GM19467 (cell line): ENCODE data around the gene TXNDC2.
"Not testable (repeated sequence)": the region's sequence is repeated elsewhere in the genome, so short reads cannot be mapped to it uniquely, and the experiment has no call there.

Experiments used
- ATAC-seq: cut with Tn5 transposase; IDR thresholded peaks from one replicate; pipeline ENCODE4 v1.9.1; 2021; ENCODE audit warnings: mild to moderate bottlenecking, moderate library complexity; ENCODE audit not compliant: unreplicated experiment

TXNDC2 gene

GRCh38 chr18:9878783-9879242, 7.0 kb upstream of the TXNDC2 start:
- no peak for ATAC-seq

GRCh38 chr18:9884090-9884489, 1.7 kb upstream of the TXNDC2 start:
- ATAC-seq = no peak

DNA sequence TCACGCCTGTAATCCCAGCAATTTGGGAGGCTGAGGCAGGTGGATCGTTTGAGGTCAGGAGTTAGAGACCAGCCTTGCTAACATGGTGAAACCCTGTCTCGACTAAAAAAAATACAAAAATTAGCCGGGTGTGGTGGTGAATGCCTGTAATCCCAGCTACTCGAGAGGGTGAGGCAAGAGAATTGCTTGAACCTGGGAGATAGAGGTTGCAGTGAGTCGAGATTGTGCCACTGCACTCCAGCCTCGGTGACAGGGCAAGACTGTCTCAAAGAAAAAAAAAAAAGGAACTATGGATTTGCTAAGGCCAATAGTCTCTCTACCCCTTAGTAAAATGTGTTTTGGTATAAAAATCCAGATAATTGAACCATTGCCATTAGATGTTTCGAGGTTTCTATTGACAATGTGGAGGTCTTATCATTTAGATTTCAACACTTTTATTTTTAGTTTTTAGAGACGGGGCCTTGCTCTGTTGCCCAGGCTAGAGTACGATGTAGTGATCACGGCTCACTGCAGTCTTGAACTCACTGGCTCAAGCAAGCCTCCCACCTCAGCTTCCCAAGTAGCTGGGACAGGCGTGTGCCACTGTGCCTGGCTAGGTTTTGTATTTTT, 1.1 kb upstream of the TXNDC2 start:
- no peak for ATAC-seq

DNA sequence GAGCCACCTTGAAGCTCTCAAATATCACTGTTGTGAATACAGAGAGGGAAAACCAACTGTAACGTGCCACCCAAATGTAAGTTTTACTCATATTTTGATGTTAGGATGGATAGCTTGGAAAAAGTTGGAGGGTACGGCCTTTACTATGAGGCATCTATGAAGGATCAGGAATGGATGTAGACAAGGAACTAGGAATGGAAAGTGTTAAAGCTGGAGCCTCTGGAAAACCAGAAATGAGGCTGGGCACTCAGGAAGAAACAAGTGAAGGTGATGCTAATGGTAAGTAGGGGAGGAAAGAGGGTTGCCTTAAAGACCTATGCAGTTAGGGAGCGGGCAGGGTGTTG, 204 bp downstream of the TXNDC2 start:
- ATAC-seq = no peak

- no peak for ATAC-seq
These were observed 2.2 kb downstream of the TXNDC2 start for GRCh38 chr18:9887992-9888391.

- no peak for ATAC-seq
These were observed 4.4 kb downstream of the TXNDC2 start for GRCh38 chr18:9890196-9890595.

GRCh38 chr18:9890957-9891356, 5.2 kb downstream of the TXNDC2 start:
- no peak for ATAC-seq

DNA sequence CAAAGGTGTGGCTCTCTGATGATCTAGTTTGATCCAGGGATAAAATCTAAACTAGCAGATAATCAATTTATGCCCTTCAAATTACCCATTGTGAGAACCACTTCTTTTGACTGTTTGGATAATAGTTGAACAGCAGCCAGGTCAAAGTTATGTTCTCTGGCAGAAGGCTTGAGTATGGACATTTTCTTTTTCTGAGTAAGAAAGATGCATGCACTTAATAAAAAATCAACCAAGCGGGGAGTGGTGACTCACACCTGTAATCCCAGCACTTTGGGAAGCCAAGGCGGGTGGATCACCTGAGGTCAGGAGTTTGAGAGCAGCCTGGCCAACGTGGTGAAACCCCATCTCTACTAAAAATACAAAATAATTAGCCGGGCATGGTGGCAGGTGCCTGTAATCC, 5.7 kb downstream of the TXNDC2 start:
- not testable (repeated sequence) for ATAC-seq

DNA sequence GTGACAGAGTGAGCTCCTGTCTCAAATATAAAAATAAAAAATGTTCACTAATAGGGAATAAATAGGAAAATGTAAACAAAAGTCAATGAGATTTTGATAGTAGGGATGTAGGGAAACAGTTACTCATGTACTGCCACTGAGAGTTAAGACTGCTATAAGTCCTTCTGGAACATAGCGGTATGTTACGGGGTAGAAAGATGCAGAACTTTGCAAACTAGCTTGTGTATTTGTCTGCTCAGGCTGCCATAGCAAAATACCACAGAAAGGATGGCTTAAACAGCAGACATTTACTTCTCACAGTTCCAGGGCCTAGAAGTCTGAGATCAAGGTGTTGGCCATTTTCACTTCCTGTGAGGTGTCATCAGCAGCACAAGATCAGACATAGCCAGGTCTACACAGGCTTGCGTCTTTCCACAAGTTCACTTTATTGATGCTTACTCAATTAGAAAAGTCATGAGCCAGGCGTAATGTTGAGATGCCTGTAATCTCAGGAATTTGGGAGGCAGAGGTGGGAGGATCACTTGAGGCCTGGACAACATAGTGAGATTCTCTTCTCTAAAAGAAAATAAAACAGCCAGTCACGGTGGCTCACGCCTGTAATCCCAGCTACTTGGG, 8.8 kb downstream of the TXNDC2 start:
- no peak for ATAC-seq

DNA sequence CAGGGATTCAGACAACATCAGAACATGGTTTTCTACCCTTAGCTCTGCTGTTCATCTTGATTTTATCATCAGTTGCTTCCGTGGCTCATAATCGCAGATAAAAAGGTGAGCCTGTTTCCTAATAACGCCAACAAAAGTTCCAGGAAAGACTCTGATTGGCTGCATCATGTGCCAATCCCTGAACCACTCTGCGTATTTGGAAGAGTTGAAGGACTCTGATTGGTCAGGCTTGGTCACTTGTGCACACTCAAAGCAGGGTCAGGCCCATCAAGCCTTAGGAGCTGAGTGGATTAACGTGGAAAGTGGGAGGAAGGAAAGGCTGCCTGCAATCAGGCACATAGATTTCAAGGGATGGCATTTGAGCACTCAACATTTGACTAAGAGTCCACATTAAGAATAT, 11.4 kb downstream of the TXNDC2 start:
- no peak for ATAC-seq

DNA sequence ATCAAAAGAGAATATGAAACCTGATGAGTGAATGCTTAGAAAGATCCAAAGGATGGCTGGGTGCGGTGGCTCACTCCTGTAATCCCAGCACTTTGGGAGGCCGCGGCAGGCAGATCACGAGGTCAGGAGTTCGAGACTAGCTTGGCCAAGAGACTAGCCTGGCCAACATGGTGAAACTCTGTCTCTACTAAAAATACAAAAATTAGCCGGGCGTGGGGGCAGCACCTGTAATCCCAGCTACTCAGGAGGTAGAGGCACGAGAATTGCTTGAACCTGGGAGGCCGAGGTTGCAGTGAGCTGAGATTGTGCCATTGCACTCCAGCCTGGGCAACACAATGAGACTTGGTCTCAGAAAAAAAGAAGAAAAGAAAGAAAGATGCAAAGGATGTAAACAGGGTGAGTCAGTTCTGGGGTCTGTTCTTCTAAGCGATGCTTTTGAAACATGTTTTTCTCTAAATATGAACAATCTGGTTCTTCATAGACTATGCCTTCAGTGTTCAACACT, 12.1 kb downstream of the TXNDC2 start:
- ATAC-seq = not testable (repeated sequence)

DNA sequence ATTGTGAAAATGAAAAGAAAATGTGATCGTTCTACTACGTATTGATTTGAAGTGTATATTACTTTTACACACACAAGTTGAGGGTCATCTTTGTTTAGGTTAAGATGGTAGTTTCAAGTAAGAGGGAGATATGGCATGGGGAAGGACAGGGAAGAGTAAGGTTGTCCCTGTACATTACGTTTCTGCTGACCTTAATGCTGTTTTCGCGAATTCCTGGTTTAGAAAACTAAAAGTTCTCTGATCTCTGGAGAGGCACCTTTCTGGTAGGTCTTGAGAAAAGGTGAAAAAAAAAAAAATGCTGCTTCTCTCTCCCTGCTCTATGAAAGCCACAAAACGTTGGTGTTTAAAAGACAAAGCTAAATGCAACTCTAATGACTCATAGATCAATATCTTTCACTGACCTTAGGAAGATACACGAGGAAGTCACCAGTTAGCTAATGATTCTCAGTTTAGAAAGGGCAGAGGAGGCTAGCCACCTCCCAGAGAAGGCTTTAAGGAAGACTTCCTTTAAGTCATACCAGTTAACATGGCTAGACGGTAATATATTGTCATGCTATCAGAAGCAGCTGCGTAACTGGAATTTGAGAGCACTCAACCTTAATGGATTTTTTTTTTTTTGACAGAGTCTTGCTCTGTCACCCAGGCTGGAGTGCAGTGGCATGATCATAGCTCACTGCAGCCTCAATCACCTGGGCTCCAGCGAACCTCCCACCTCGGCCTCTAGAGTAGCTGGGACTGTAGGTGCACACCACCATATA, 13.2 kb downstream of the TXNDC2 start:
- ATAC-seq = no peak

GRCh38 chr18:9899550-9899930, 13.8 kb downstream of the TXNDC2 start:
- not testable (repeated sequence) for ATAC-seq

DNA sequence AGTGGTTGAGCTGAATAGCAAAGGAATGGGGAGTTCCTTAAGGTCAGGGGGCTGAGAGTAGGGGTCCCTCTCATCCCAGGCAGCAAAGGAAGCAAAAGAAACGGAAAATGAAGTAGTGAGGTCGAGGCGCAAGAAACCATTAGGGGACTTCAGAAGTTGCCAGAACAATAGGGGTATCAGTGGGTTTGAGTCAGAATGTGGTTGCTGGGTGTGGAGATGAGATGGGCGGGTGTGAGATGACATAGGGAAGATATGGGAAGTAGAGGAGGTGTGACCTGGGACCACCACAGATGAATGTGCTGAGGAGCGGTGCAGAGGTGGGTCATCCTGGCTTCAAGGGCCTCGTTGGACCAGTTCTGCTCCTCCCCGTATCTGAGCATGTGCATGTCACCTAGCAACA, 14.9 kb downstream of the TXNDC2 start:
- ATAC-seq = no peak

DNA sequence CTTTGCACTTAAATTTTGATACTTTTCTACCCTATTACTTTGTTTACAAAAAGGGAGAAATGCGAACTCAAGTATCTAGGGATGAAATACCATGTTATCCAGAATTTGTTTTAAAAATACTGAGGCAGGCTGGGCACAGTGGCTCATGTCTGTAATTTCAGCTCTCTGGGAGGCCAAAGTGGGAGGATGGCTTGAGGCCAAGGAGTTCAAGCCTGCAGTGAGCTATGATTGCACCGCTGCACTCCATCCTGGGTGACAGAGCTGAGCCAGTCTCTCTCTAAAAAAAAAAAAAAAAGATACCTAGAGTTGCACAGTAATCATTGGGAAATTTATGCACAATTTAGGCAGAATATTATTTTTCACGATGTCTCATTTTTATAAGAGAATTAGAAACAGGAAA, 15.6 kb downstream of the TXNDC2 start:
- no peak for ATAC-seq

GRCh38 chr18:9902264-9902663, 16.5 kb downstream of the TXNDC2 start:
- ATAC-seq = not testable (repeated sequence)

DNA sequence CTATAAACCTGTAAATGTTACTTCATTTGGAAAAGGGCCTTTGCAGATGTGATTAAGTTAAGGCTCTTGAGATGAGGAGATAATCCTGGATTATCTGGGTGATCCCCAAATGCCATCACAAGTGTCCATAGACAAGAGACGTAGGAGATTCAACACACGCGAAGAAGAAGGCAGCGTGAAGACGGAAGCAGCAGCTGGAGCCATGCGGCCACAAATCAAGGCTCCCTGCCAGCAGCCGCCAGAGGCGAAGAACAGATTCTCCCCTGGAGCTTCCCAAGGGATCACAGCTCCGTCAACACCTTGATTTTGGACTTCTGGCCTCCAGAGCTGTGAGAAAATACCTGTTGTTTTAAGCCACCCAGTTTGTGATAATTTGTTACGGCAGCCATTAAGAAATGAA, 17.1 kb downstream of the TXNDC2 start:
- no peak for ATAC-seq

- ATAC-seq = no peak
These were observed 19.7 kb downstream of the TXNDC2 start for GRCh38 chr18:9905401-9905922.

DNA sequence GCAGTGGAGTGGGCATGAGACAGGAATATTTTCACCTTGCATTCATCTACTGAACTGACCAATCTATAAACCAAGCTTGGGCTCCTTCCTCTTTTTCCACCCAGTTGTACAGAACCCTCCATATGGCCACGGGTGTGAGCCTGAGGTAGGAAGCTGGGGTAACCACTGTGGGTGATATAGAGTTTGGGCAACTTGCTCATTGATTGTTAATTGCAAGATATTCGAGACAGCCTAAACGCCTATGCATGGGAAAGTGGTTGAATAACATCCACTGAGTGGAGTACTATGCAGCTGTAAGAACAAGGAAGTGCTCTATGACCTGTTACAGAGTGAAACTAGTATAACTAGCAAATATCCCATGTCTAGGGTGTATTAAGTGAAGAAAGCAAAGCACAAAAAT, 20.7 kb downstream of the TXNDC2 start:
- ATAC-seq = no peak

DNA sequence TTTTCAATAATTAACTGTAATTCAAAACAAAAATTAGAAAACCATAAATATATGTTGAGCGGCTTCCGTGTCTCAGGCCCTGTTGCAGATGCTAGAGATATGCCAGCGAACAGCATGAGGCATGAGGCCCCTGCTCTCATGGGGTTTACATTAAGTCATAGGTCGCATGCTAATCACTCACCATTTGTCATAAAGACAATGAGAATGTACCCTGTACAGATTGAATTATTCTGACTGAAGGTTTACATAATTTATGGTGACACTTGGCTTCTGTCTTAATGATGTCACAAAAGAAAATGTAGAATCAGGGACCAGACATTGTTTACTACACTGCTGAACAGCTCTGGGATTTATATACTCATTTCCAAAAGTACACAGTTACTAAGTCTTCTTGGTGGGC, 22.1 kb downstream of the TXNDC2 start:
- no peak for ATAC-seq

DNA sequence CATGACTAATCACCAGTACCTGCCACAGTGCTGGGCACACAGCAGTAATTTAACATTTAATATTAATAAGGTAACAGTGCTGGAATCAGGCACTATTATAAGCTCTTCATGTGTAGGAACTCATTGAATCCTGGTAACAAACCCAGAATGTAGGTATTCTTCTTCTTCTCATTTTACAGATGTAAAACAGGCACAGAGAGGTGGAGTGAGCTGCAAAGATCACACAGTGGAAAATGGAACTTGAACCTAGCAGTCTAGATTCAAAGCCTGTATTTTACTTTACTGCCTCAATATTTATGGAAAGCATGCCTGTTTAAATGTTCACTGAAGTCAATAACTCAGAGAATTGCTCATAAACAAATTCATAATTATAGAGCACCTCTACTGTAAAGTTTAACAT, 24.3 kb downstream of the TXNDC2 start:
- no peak for ATAC-seq

DNA sequence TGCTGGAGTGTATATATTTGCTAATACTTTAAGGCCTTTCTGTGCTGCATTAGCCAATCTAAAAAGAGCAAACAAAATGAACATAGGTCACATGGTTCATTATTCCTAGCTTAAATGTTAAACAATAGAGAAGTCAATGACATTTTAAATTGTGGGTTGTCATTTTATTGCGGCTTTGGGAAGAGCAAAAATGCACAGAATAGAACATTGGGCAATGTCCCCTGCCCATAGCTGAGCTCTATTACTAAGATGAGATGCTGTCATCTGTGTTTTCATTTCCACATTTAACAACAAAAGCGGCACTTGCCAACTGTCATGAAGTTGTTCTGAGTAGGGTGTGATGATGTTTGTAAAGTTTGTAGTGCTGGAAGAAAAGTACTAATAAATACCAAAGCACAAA, 24.9 kb downstream of the TXNDC2 start:
- no peak for ATAC-seq
